NCI-H524 (cell line): ENCODE measurements around the gene COL11A1.
"Not testable (repeated sequence)": the region's sequence is repeated elsewhere in the genome, so short reads cannot be mapped to it uniquely, and the experiment has no call there.

Source experiments
- DNase-seq, 2 experiments: peaks; one replicate each; lab custom pipeline; 2025; lab: John Stamatoyannopoulos, UW

COL11A1 gene

DNA sequence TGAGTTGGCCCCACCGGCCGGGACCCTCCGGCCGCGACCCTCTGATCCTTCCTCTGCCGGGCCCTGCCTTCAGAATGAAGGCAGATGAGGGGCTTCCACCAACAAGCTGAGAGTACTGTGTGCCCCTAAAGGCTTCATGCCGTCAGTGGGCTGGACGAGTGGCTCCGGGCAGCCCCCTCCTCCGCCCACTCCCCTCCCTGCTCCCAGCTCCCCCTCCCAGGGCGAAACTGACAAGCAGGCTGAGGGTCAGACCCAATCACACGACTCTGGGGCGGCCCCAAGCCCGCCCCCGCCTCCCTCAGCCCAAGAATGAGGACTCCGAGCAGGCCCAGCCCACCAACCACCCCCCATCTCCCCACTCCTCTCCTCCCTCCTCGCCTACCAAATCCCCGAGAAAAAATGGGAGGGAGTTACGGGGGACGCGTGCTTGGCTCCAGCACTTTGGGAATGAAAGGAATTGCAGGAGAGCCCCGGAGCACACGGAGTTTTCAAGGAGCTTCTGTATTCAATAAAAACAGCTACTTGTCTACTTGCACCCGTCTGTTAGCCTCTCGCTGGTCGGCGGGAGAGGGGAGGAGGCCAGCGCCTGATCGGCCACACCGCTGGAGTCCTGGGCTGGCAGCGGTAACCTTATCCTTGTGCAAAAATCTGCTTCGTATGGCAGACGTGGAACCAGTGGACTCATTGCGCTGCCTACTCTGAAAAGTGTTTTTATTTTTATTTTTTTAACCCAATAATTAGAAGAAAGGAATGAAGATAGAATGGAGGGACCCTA is at the start of gene COL11A1:
Gene COL11A1 (minus strand): TSS at position 147 of the 775 bp plus-strand sequence. CDS start 344 bp downstream, outside the sequence.
- peak; percentile 42 to 65 for DNase-seq

DNA sequence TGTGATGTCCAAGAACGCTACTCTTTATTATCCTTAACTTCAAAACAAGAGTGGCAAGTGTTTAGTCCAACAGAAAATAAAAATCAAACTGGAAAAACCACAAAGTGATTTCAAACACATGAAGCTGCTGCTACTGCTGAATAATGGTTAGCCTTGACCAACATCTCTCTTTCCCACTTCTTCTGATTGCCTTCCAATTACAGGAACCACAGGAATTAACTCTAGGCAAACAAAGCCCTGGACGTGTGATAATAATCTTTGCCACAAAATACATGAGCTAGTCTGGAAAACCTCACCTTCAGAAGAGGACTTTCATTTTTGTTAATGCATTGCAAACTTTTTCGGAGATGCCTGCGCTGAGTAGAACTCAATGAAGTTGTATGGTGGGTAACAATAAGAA is 48.6 kb upstream of the COL11A1 start:
- DNase-seq, result no peak

DNA sequence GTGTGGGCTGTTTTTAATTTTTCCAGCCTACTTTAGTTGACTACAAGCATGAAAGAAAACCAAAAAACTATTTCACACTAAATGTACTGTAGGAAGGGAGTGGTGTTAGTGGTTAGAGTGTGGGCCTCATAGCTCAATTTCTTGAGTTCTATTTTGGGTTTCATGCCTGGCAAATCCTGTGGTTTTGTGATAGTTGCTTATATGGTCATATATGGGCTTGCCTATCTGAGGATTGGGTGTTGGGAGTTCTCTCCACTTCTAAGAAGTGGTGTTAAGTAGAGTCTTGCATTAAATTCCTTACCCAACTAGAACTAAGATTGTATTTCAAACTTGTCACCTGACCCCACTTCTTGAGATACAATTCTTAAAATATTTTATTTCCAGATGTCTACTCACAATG is 37.8 kb upstream of the COL11A1 start:
- no peak for DNase-seq

DNA sequence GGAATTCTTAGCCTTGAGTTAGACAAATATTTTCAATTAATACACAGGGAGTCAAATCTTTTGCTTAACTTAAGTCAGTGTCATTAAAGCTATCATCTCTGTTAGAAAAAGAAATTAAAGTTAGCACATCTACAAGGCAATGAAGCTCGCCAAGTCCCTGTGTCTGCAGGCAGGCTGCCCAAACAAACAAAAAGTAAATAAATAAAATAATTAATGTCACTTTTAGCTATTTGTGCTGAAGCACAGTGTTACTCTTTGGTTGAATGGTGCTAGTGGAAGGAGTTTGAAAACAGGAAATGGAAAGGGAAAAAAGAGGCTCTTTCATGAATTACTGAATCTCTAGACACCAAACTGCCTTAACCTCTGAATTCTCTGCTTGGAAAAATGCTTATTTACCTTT is 37.1 kb upstream of the COL11A1 start:
- no peak for DNase-seq

DNA sequence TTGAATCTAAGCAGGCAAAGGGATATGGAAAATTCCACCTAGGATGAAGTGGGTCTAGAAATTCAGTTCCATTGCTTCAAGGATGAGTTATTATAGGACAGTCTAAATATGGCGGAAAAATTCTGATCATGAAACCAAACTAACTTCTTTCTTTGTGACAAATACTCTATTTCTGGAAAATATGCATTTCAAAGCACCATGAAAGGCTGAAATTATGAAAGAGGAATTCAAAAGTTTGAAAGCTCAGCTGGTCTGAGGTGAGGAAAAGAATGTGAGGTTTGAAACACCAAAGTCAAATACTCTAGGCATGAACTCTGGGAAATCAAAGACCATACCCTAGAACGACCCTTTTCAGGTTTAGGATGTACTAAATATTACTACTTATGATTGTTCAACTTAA is 36.4 kb upstream of the COL11A1 start:
- DNase-seq, result no peak

DNA sequence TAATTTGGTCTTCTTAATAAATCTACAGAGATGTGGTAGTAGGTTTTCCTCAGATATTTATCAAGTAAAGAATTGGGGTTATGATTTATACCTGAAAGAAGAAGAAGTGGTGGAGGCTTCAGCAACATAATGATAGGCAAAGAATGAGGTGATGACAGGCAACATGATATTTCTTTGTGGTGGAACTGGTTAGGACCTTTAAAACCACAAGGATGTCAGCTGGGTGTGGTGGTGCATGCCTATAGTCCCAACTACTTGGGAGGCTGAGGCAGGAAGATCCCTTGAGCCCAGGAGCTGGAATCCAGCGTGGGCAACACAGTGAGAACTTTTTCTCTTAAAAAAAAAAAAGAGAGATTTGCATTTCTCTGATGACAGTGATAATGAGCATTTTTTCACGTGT is 34.1 kb upstream of the COL11A1 start:
- DNase-seq, result no peak

DNA sequence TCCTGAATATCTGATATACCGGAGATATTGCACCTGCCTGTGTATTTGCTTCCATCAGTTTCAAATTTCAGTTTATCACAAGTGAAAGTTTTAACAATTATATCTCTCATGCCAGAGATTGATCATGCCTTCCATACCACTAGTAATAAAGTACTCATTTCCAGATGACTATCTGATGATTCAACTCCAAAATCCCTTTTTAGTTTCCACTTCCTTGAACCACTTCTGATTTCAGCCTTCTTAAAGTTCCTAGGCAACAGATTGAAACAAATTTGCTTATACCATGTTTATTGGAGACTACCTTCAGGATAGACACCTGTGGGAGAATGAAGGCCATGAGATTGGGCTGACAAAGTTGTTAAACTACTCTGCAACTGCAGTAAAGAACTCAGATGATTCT is 21.5 kb upstream of the COL11A1 start:
- no peak for DNase-seq

DNA sequence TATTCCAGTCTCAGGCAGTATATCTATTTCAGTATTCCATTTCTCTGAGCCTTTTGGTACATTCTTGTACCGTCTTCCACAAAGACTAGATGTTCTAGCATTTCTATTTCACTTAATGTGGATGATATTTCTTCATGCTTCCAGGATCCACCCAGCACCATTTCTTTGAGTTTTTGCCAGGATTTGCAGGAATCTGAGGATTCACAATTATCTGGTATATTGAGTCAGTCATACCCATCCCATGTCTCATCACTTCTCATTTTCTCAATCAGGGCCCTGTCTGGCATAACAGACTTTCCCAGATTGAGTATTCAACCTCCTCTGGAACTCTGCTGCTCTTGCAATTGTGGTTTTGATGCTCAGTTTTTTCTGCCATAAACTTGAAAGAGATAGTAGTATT is 20.9 kb upstream of the COL11A1 start:
- no peak for DNase-seq

DNA sequence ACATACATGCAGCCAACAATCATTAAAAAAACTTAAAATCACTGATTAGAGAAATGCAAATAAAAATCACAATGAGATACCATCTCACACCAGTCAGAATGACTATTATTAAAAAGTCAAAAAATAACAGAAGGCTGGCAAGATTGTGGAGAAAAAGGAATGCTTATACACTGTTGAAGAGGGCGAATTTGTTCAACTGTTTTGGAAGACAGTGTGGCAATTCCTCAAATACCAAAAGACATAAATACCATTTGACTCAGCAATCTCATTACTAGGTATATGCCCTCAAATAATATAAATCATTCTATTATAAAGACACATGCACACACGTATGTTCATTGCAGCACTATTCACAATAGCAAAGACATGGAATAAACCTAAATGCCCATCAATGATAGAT is 19.9 kb upstream of the COL11A1 start:
- DNase-seq, result not testable (repeated sequence)

DNA sequence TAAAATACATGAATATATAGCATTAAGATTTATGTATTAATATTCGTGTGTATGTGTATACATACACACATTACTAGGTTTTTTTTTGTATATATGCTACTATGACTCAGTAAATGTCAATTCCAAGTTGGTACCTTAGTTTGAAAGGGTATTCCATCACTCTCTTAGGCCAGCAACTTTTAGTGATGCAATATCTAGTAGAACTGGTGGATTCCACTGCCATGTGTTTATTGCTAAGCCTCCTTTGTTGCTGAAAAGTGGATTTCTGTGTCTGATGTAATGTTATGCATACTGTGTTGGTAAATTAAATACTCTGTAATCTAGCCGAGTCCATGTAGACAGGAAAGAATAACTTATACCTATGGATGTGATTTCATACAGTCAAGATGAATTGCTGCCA is 16.9 kb upstream of the COL11A1 start:
- no peak for DNase-seq

DNA sequence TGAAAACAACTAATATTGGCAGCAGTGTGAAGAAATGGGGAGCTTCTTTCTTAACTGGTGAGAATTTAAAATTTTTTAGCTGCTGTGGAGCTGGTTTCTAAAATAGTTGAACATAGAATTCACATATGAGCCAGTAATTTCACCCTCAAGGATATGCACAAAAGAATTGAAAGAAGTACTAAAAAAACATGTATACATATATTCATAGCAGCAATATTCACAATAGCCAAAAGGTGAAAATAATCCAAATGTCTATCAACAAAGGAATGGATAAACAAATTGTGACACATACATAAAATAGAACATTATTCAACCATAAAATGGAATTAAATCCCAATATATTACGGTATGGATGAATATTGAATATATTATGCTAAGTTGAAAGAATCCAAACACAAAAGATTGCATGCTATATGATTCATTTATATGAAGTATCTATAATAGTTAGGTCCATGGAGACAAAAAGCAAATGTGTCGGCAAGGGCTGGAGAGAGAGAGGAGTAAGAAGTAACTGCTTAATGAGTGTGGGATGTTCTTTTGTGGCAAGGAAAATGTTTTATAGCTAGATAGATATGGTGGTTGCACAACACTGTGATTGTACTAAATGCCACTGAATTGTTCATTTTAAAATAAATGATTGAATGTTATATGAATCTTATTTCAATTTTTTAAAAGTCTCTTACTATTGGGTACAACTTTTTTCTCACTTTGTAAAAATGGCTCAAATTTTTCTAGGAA is 14.8 kb upstream of the COL11A1 start:
- DNase-seq, result no peak

DNA sequence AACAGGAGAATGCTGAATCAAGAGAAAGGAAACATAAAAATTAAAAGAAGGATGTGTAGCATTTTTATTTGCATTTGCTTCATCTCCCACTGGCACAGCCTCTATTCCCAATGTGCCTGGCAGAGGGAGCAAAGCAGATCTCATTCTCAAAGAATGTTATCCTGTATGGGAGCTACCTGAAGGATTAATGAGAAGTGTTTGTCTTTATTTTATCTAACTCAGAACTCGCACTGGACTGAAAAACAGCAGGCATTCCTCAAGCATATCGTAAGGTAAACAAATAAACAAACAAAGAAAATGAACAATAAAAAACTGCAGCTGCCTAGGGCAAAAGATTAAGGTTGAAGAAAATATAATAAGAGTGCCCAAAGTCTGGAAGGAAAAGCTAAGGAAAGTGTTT is 12.7 kb upstream of the COL11A1 start:
- DNase-seq, result no peak

DNA sequence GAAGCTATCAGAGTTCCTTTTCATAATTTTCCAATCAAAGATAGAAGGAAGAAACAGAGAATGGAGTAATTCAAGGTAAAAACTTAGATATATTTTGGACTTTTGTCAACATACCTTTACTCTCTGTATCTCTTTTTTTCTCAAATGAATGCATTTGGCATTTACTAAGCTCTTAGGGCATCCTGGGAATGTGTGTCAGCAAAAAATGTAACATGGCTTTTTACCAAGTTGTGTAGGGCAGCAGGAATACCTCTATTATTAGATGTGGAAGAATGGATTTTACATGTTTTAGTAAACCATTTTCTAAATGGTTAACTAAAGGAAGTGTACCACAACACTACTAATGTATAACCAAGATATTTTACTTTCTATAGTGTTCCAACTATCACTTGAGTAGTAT is 4.2 kb upstream of the COL11A1 start:
- no peak for DNase-seq

DNA sequence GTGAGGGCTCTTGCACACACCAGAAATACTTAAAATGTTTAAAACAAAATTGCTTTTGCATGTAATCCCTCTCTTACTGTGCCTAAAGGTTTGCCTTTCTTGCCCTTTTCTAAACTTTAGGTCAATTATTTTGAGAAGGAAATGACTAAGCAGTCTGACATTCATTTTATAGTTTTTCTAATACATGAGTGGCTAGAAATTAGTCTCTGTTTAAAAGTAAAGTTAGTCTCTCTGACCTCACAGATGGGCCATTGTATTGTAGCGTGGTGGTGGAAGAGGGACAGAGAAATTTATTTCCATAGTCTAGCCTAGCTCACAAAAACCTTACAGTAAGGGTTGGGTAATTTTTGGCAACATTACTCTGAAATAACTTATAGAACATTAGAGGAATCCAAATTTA is 3.6 kb upstream of the COL11A1 start:
- no peak for DNase-seq

DNA sequence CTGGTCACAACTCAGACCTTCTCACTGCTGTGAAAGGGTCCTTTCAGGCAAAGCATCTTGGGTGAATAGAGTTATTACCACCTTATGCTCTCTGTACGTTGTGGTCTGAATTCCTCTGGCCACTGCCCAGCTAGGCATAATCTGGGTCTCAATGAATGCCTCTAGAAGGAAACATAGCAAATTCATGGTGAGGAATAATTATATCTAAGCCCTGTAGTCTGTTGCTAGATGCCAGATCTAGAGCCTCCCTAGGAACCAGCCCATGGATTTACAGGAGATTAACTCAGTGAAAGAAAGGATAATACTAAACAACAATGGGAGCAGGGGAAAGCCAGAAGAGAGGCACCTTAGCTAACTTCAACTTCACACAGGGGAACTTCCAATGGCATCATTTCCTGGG is 2.4 kb upstream of the COL11A1 start:
- DNase-seq, result no peak

DNA sequence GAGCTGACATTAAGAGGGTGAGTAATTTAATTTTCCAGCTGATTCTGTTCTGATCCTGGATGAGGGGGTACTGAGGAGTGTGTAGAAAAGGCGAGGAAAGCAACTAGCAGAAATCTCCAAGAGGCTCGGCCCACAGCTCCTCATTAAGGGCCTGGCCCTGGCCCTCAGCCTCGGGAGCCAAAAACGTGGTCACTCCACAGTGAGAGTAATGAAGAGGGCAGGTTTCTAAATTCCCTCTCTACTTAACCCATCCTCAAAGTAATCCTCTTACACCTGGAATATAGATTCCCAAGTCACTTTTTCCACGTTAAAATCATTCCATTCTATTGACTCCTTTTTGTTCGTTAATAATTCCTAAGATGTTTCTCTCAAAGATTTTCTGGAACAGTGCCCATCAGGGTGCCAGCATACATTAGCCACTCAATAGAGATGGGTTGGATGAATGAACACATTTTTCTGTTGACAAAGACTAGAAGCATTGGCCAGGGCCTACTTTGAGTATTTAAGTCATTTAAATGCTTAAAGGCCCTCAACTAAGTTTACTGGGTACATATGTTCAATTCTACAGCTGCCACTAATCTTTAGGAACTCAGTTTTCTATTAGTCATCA is 1.1 kb upstream of the COL11A1 start:
- DNase-seq, result peak in 1 of 2 experiments; percentile 66

DNA sequence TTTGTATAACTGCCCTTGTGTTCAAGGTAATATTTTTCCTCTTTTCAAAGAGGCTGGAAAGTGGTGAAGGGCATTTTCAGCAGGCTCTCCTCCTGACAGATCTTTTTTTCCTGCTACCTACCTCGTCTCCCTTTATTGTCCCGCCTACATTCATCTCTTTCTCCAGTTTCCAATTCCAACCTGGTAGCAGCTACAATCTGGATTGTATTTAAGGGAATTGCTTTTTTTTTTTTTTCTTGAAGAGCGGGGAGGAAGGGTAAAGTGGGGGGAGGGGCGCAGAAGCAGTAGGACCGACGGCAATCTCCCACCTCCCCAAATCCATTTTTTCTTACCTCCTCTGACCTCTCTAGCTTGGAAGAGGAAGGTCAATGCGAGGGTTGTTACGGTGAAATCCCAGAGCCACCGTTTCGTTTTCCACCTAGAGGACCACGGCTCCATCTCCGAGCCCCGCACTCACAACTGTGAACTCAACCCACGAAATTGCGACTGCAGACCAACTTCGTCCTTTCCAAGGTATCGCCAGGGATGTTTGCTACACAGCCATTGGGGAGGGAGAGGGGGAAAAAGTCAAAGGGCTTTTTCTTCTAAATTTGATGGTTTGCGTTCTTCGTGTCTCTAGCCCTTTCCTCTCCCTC is 464 bp downstream of the COL11A1 start:
- DNase-seq, result peak in 1 of 2 experiments; percentile 22

DNA sequence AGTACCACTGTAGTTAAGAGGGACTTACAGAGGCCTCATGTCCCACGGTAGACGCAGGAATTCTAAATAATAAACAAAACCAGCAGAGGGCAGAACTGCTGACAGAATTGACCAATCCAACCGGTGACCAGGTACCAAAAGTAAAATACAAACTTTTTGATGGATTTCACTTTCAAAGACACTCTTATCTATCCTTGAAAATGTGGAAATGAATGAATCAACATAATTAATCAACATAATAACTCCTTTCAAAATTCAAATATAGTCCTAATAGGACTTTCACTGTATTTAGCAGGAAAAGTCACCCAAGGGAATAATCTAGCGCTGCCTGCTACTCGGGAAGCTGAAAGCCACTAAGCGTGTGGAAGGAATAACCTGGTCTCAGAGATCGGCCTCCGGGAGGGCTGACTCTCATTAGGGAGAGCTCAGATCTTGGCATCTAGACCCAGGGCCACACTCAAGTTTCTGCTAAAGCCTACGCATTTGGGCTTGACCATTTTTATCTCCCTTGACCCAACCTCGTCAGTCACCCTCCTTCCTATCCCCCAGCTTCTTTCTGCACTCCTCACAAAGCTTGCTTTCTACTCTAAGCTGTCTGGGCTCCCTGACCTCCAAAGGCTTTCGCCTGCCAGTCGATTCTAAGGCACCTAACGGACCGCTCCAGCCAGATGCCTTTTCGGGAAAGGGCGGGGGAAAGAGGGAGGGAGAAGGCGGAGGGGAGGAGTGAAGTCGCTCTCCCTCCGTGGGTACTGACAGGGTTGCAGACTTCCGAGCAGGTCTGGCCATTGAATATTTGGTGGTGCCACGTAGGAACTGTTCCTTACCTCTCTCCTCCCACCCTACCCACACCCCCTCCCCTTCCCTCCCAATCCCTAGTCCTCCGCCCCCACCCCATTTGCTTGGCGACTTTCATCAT is 1.6 kb downstream of the COL11A1 start:
- DNase-seq, result peak; percentile 63 to 70

DNA sequence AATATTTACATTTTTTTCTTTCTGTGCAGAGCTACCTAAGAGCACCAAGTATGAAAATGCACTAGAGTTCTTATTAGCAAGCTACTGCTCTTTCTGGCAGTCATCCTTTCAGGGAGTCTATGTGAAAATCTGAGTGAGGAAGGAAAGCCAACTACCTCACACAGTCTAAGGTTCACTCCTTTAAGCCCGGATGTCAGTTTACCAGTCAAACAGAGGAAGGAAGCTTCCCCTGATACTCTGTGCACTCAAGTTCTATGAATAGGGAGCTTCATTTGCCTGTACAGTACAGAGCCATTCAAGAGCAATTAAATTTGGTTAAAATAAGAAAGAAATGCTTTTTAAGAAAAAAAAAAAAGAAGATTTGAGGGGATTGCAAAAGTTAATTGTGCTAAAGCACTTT is 6.9 kb downstream of the COL11A1 start:
- no peak for DNase-seq

DNA sequence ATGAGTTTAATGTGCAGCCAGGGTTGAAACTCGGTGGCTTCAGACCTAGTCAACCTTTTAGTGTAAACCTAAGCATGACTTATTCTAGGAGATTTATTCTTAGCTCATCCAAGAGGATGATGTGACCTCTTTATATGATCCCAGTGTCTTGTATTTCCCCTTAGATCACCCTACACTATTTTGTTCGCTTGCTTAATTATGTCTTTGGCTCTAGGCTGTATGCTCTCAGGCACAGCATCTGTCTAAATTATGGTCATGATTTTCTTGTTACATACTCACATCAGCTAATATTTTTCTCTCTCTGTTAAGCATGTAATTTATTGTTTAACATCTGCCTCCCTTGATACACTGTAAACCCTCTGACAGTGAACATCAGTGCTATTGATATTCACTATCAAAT is 19.1 kb downstream of the COL11A1 start:
- no peak for DNase-seq

DNA sequence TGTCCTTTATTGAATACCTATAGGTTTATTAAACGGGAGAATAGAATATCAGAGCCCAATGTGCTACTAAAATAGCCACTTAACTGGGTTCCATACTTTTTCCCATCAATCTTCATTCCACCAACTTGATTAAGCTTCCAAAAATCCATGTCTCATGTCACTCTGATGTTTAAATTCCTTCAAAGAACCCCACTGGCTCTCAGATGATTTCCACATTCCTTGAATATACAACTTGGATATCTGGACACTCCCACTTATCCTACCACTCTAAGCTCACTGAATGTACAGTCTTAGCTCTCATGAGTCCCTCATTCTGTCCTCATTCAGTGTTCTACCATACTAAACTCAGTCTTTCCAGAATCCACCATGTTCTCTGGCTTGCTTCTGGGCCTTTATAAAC is 21.1 kb downstream of the COL11A1 start:
- DNase-seq, result no peak

DNA sequence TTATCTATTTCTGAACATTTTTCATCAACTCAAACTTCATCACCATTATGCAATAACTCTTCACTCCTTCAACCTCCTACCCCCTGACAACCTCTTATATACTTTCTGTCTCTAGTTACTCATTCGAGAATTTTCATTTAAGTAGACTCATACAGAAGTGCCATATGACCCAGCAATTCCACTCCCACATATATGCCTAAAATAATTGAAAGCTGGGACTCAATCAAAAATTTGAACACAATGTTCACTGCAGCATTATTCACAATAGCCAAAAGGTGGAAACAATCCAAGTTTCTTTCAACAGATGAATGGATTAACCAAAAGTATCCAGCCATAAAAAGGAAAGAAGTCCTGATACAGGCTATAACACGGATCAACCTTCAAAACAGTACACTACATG is 24.1 kb downstream of the COL11A1 start:
- DNase-seq, result no peak
